ENCODE results near the gene GPR15LG.

Gene GPR15LG

GRCh38 chr10:84214612-84215235 lies 41.1 kb downstream of the GPR15LG start:
- no peak for DNase-seq (ENCODE audit: low read depth in 2 of 2)

- DNase-seq (ENCODE audit: low read depth in 2 of 2), result no peak
Measured at GRCh38 chr10:84216834-84217233, 43.2 kb downstream of the GPR15LG start.

- no peak for DNase-seq (ENCODE audit: low read depth in 2 of 2)
Measured at GRCh38 chr10:84217746-84218145, 44.1 kb downstream of the GPR15LG start.

- DNase-seq (ENCODE audit: low read depth in 2 of 2), result no peak
Measured at GRCh38 chr10:84221916-84222315, 48.3 kb downstream of the GPR15LG start.

- DNase-seq (ENCODE audit: low read depth in 2 of 2), result no peak
Measured at GRCh38 chr10:84224411-84225028, 50.9 kb downstream of the GPR15LG start.

GRCh38 chr10:84225427-84226173 lies 52.0 kb downstream of the GPR15LG start, which contains the start of gene LRIT2:
Gene LRIT2 (minus strand): TSS chr10:84225544. CDS start chr10:84225520, 24 bp downstream.
- no peak for DNase-seq (ENCODE audit: low read depth in 2 of 2)

GRCh38 chr10:84226616-84227015 lies 53.0 kb downstream of the GPR15LG start:
- no peak for DNase-seq (ENCODE audit: low read depth in 2 of 2)

- DNase-seq (ENCODE audit: low read depth in 2 of 2), result no peak
Measured at GRCh38 chr10:84227810-84228209, 54.2 kb downstream of the GPR15LG start.

GRCh38 chr10:84230359-84230758 lies 56.8 kb downstream of the GPR15LG start:
- DNase-seq (ENCODE audit: low read depth in 2 of 2), result no peak

GRCh38 chr10:84232376-84232775 lies 58.8 kb downstream of the GPR15LG start:
- DNase-seq (ENCODE audit: low read depth in 2 of 2), result no peak

GRCh38 chr10:84233940-84234339 lies 60.3 kb downstream of the GPR15LG start:
- no peak for DNase-seq (ENCODE audit: low read depth in 2 of 2)

GRCh38 chr10:84234479-84234878 lies 60.9 kb downstream of the GPR15LG start:
- no peak for DNase-seq (ENCODE audit: low read depth in 2 of 2)

Data from stimulated activated CD4-positive, alpha-beta T cell treated with anti-CD3 and anti-CD28 coated beads, Interleukin-1b, Interleukin-23, amount 100 ng/mL, for 4 hours (primary cell).